K562 (cell line): ENCODE results near the gene SYF2. TPM values are rescaled to one million over a fixed set of nuclear protein-coding genes. Genes with fewer than 3 reads are reported as not detected.

ENCODE experiments used
- CHD1 ChIP-seq: fragments of 200-600 bp; sonication (generic); IDR thresholded peaks from one replicate; pipeline ENCODE4 v1.6.1; 2012; ENCODE audit warnings: mild to moderate bottlenecking, moderate library complexity, low read length, inconsistent platforms
- ELF2 ChIP-seq: fragments of 250-450 bp; sonication (Bioruptor Pico); IDR thresholded peaks from 2 replicates; pipeline ENCODE4 v1.5.0; 2021; ENCODE audit warnings: mild to moderate bottlenecking
- FIP1L1 ChIP-seq: fragments of 200-400 bp; formaldehyde crosslinking; IDR thresholded peaks from 2 replicates; pipeline ENCODE4 v1.6.1; 2018; ENCODE audit warnings: mild to moderate bottlenecking, low read depth, low read length; ENCODE audit not compliant: poor library complexity, severe bottlenecking
- HDAC8 ChIP-seq: fragments of 450-650 bp; IDR thresholded peaks from 2 replicates; pipeline ENCODE4 v1.6.1; 2016; ENCODE audit warnings: mild to moderate bottlenecking, missing genetic modification characterization, moderate library complexity, missing compliant biosample characterization
- MYC ChIP-seq, 2 experiments: fragments of 250-450 bp in 1 of 2; sonication (Bioruptor Pico) in 1 of 2; IDR thresholded peaks; 2 replicates each; pipeline versions ENCODE4 v1.5.1 to v1.6.1; 2012 to 2021; ENCODE audit warnings: low read depth in 2 of 2, borderline replicate concordance in 1 of 2, improper control_type of control experiment in 1 of 2, low read length in 1 of 2, mild to moderate bottlenecking in 1 of 2, moderate library complexity in 1 of 2
- NONO ChIP-seq, 2 experiments: fragments of 200-400 bp in 1 of 2; fragments of 450-650 bp in 1 of 2; formaldehyde crosslinking in 1 of 2; IDR thresholded peaks; 2 replicates each; pipeline ENCODE4 v1.6.1; 2017; ENCODE audit warnings: low read depth in 2 of 2, mild to moderate bottlenecking in 2 of 2, moderate library complexity in 2 of 2, low read length in 1 of 2
- NR2C2 ChIP-seq, 2 experiments: fragments of 200-800 bp in 1 of 2; sonication (Bioruptor generic) in 1 of 2; sonication (generic) in 1 of 2; formaldehyde crosslinking in 1 of 2; IDR thresholded peaks; 2 replicates each; pipeline versions ENCODE4 v1.6.1 to v1.8.0; 2016 to 2022; ENCODE audit warnings: mild to moderate bottlenecking in 1 of 2, missing compliant biosample characterization in 1 of 2, missing genetic modification characterization in 1 of 2, missing genetic modification reagents in 1 of 2
- OTX1 ChIP-seq: fragments of 450-650 bp; formaldehyde crosslinking; IDR thresholded peaks from 2 replicates; pipeline ENCODE4 v1.4.0; 2022; ENCODE audit warnings: mild to moderate bottlenecking
- POLR2AphosphoS2 ChIP-seq: IDR thresholded peaks from 2 replicates; pipeline ENCODE4 v1.6.1; 2012; ENCODE audit warnings: low read length, improper control_type of control experiment
- SETDB1 ChIP-seq: IDR thresholded peaks from one replicate; pipeline ENCODE4 v1.6.1; 2012; ENCODE audit warnings: low read length, control low read depth, inconsistent platforms
- TRIM28 ChIP-seq: fragments of 450-650 bp; IDR thresholded peaks from 2 replicates; pipeline ENCODE4 v1.6.1; 2017
- ZBTB8A ChIP-seq: fragments of 450-650 bp; IDR thresholded peaks from 2 replicates; pipeline ENCODE4 v1.6.1; 2018; ENCODE audit warnings: mild to moderate bottlenecking, moderate library complexity; ENCODE audit not compliant: partially characterized antibody
- ZNF518B ChIP-seq: fragments of 250-450 bp; sonication (Bioruptor Pico); IDR thresholded peaks from 2 replicates; pipeline ENCODE4 v1.5.0; 2021; ENCODE audit warnings: mild to moderate bottlenecking, moderate library complexity
- ZNF699 ChIP-seq: fragments of 250-450 bp; sonication (Bioruptor Pico); IDR thresholded peaks from 2 replicates; pipeline ENCODE4 v1.8.0; 2021; ENCODE audit warnings: mild to moderate bottlenecking, moderate library complexity; ENCODE audit not compliant: insufficient replicate concordance
- polyA plus RNA-seq, 8 experiments: library from polyadenylated mRNA; depleted of rRNA in 4 of 8; stranded (reverse) in 5 of 8; unstranded in 3 of 8; fragments of >200 nt; fragmentation: Nextera tagmentation in 2 of 8; fragmentation: Illumina TruSeq in 1 of 8; extraction: Ambion mirVana in 2 of 8; extraction: Trizol in 1 of 8; gene quantifications; 2 replicates each; pipeline versions ENCODE4 v1.2.1 to v1.2.3, GENCODE V29; 2011 to 2014; ENCODE audit warnings: inconsistent platforms in 1 of 8, missing spikeins in 1 of 8
- total RNA-seq, 7 experiments: library from RNA; depleted of rRNA in 6 of 7; stranded (reverse); fragments of >200 nt in 6 of 7; fragmentation: Illumina TruSeq in 2 of 7; extraction: Trizol in 2 of 7; gene quantifications; 2 replicates each; pipeline versions ENCODE4 v1.2.1 to v1.2.3, GENCODE V29; 2011 to 2021; ENCODE audit warnings: low replicate concordance in 1 of 7
- TF ChIP-seq, protein P1 (sequence below): sonication (generic); formaldehyde crosslinking; IDR thresholded peaks from 2 replicates; pipeline ENCODE4 v1.9.0; 2022; ENCODE audit warnings: mild to moderate bottlenecking, missing genetic modification reagents
- TF ChIP-seq, protein P2 (sequence below): fragments of 250-450 bp; sonication (Bioruptor Pico); IDR thresholded peaks from 2 replicates; pipeline ENCODE4 v1.4.0; 2020; ENCODE audit warnings: mild to moderate bottlenecking, moderate library complexity

SYF2 gene
- total and polyA plus RNA-seq, 9 of the 15 experiments (the other 6 are each of a cell fraction or from before 2014, with no cell fraction given), result 20.9 to 69.0 (median 43.2) TPM

DNA sequence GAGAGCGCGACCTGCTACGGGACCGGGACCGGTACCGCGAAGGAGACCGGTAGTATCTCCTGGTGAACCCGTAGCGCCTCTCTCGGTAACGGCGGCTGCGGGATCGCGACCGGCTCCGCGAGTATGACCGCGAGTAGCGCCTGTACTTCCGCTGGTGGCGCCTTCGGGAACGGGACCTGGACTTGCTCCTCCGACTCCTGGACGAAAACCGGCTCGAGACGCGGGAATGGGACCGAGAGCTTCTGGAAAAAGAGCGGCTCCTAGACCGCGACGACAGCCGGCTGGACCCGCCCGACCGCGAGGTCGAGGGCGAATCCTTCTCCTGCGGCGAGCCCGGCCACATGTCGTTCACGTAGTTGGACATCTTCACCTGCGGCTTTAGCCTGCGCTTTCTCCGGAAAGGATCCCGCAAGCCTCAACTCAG lies 14.3 kb upstream of the SYF2 start (continued):
- TF ChIP-seq POLR2AphosphoS2 (no peak), ELF2 (CRISPR knock-in tag) (no peak), HDAC8 (no peak), ZNF699 (CRISPR knock-in tag) (no peak), CHD1 (peak; percentile 99), ZNF518B (CRISPR knock-in tag) (no peak), SETDB1 (no peak), MYC (IDR thresholded peaks at IDR 0.05; ENCODE audit: low read depth, low read length) (no peak), MYC (CRISPR knock-in tag; IDR thresholded peaks at IDR 0.05; ENCODE audit: borderline replicate concordance, low read depth) (peak; percentile 11; the same call in 1 of the 2 replicates), FIP1L1 (peak; percentile 93), ZBTB8A (no peak), OTX1 (no peak), TRIM28 (no peak), NONO (IDR thresholded peaks at IDR 0.05; ENCODE audit: low read depth in 2 of 2, low read length in 1 of 2) (no peak), NR2C2 (CRISPR knock-in tag; IDR thresholded peaks at IDR 0.05) (no peak), NR2C2 (tag; IDR thresholded peaks at IDR 0.05) (peak; percentile 84; the same call in 1 of the 2 replicates)
- TF ChIP-seq, protein P1, sequence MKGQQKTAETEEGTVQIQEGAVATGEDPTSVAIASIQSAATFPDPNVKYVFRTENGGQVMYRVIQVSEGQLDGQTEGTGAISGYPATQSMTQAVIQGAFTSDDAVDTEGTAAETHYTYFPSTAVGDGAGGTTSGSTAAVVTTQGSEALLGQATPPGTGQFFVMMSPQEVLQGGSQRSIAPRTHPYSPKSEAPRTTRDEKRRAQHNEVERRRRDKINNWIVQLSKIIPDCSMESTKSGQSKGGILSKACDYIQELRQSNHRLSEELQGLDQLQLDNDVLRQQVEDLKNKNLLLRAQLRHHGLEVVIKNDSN, result 0 out of 2 replicates have a peak, but pooled peaks have one; percentile 8
- TF ChIP-seq, protein P2, sequence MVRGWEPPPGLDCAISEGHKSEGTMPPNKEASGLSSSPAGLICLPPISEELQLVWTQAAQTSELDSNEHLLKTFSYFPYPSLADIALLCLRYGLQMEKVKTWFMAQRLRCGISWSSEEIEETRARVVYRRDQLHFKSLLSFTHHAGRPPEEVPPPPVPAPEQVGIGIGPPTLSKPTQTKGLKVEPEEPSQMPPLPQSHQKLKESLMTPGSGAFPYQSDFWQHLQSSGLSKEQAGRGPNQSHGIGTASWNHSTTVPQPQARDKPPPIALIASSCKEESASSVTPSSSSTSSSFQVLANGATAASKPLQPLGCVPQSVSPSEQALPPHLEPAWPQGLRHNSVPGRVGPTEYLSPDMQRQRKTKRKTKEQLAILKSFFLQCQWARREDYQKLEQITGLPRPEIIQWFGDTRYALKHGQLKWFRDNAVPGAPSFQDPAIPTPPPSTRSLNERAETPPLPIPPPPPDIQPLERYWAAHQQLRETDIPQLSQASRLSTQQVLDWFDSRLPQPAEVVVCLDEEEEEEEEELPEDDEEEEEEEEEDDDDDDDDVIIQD (CRISPR knock-in tag), result no peak
